GM21576 (cell line): ENCODE data around the gene WDR7.

Source experiments
- ATAC-seq: cut with Tn5 transposase; IDR thresholded peaks from one replicate; pipeline ENCODE4 v1.9.1; 2021; ENCODE audit warnings: mild to moderate bottlenecking, moderate library complexity; ENCODE audit not compliant: unreplicated experiment

Gene WDR7

DNA sequence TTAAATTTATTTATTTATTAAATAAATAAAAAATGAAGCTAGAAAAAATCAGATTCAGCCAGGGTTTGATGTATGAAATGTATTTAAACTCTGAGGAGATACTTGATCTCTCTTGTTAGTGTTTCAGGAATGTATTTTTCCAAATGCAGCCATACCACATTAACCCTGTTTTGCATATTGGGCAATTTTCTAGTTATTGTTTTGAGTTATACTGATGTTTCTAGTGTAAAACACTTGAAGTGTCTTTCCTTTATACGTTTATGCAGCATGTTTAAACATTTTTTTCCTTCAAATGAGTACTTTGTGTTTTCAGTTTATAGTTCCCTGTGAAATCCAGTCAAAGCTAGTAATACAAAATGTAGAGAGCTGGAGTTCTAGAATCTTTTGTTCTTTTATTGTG is 69.9 kb downstream of the WDR7 start:
- no peak for ATAC-seq

DNA sequence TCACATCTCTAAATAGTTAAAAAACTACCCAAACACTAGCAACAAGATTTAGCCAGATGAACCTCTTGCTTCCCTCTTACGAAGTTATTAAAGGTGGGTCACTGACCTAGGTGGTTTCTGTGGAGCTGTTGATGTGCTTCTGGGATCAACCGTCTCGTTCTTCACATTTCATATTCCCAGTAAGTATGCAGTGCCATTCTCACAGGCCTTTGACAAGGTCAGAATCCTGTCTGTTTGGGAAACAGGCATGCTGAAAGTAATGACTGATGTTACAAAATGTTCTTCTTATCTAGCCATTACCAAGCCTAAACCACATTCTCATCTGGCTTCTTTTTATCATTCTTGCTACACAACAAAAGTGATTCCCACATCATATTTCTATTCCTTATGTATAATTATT is 70.3 kb downstream of the WDR7 start:
- ATAC-seq = no peak

DNA sequence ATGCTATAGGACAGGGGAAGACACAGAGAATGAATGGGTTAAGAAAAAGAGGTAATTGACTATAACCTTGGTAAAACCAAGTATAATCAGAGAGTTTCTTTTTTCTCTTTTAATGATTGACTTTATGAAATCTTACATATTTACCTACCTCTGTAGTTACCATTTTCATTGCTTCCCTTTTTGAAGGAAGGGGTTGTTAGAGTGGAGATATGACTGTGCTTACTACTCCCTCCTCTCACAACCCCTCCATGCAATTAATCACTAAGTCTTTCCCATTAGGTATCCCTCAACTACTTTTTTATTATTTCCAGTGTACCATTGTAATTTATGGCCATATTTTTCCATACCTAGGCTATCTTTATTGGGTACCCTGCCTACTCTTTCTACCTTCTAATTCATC is 71.4 kb downstream of the WDR7 start:
- ATAC-seq = no peak

GRCh38 chr18:56723068-56723467 is 71.9 kb downstream of the WDR7 start:
- ATAC-seq = no peak

DNA sequence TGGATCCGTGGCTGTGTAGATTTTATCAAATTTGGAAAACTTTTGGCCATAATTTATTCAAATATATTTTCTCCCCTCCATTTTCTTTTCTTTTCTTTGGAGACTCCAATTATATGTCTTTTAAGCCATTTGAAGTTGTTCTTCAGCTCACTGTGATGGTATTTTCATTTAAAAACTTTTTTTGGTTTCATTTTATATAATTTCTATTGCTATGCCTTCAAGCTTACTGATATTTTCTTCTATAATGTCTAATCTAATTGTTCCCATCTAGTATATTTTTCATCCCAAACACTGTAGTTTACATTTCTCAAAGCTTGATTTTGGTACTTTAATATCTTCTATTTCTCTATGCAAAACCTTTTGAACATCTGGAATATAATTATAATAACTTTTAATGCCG is 72.5 kb downstream of the WDR7 start:
- no peak for ATAC-seq

GRCh38 chr18:56726906-56727305 is 75.7 kb downstream of the WDR7 start:
- no peak for ATAC-seq

DNA sequence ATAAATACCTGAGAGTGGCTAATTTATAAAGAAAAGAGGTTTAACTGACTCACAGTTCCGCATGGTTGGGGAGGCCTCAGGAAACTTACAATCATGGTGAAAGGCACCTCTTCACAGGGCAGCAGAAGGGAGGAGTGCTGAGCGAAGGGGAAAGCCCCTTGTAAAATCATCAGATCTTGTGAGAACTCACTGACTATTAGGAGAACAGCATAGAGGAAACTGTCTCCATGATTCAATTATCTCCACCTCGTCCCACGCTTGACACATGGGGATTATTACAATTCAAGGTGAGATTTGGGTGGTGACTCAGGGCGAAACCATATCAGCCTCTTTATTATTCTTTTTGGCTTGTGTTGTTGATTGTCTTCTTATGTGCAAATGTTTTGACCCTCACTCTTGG is 76.2 kb downstream of the WDR7 start:
- no peak for ATAC-seq

- ATAC-seq = no peak
Measured at GRCh38 chr18:56728741-56729140, 77.6 kb downstream of the WDR7 start.

- ATAC-seq = no peak
Measured at GRCh38 chr18:56738184-56738583, 87.0 kb downstream of the WDR7 start.

DNA sequence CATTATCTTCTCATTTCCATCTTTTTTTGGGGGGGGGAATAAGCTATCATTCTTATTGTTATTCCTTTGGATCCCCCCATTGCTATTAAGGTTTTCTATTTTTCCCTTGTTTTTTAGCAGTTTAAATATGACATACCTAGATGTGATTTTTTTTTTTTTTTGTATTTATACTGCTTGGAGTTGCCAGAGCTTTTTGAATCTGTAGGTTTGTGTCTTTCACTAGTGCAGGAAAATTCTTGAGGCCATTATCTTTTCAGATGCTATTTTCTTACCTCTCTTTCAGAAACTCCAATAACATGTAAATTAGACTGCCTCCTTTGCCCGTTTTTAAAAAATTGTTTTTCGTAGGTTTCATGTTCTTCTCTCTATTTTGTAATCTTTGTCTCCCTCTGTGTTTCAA is 88.6 kb downstream of the WDR7 start:
- no peak for ATAC-seq

GRCh38 chr18:56740645-56741044 is 89.5 kb downstream of the WDR7 start:
- no peak for ATAC-seq

GRCh38 chr18:56741685-56742084 is 90.5 kb downstream of the WDR7 start:
- ATAC-seq = no peak

DNA sequence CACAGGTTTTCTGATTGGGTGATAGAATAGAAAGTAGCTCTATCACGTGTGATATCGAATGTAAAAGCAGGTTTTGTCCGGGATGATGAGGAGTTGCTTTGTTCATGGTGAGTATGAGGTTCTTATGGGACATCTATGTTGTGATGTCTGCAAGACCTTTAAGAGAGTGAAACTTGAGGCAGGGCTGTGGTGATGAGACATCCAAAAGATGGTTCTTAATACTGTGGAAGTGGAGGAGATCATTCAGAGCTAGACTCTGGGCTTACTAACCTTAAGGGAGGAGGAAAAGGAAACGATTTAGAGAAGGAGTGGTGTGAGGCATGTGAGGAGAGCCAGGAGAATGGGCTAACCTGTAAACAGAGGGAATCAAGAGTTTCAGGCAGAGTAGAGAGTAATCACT is 92.0 kb downstream of the WDR7 start:
- no peak for ATAC-seq

DNA sequence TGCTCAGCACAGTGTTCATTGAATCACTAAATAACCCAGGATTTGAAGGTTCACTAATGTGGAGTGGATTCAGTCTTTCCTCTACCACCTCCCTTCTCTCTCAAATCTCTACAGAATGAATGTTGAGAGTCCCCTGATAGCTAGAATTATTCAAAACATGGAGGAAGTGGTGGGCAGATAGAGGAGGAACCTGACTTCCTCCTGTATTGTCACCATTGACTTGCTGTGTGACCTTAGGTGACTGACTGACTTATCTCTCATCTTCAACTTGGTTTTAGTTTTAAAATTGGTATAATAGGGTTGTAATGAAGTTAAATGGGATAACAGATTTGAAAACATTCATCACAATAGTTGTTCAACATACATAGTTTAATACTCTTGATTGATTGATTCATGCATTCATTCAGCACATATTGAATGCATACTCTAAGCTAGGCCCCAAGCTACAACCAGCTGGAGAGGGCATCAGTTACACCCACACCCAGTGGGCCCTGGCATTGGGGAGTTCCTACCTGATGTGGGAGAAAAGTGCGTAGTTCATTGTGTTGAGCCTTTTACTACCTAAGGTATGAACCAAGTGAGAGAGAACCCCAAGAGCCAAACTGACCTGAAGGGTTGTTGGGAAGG is 96.0 kb downstream of the WDR7 start:
- no peak for ATAC-seq

DNA sequence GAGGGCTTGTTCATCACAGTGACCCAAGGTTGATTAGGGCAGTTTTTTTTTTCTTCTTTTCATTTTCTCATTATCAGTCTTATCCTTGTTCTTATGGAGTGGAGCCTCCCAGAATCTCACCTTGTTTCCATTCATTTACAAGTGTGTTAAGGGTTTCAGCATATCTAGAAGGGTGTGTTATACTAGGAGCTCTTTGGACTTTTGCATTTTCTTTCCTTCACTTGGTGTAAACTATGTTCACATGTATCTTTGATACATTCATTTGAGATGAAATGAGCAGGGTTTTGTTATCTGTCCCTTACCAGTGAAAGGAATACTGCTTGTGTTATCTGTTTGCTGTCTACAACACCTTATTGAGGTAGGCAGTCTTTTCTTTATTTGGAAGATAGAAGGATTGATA is 96.7 kb downstream of the WDR7 start:
- no peak for ATAC-seq

DNA sequence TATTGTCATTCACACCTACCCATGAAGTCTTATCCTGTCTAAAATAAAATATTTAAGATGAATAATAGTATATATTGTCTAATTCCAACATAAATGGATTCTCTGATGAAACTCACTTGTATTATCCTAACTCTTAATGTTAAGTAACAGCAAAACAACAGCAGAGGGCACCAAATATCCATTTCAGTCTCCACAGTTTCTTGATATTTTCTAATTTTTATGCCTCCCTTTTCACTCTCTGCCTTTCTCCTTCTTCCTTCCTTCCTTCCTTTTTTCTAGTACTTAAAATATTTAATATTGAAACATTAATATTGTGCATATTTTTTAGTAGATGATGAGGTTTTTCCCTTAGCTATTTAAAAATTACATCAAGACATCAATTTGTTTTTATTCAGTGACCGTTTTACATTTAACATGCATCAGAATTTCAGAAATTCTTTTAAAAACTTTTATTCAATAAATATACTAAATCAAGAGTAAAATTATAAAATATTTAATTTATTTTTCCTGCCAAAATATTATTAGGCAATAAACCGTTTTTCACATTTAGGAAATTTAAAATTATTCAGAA is 97.6 kb downstream of the WDR7 start:
- no peak for ATAC-seq

GRCh38 chr18:56756966-56757365 is 105.8 kb downstream of the WDR7 start:
- ATAC-seq = no peak

- no peak for ATAC-seq
Measured at GRCh38 chr18:56770097-56770496, 118.9 kb downstream of the WDR7 start.

- ATAC-seq = no peak
Measured at GRCh38 chr18:56770873-56771272, 119.7 kb downstream of the WDR7 start.

- no peak for ATAC-seq
Measured at GRCh38 chr18:56775701-56776100, 124.5 kb downstream of the WDR7 start.

DNA sequence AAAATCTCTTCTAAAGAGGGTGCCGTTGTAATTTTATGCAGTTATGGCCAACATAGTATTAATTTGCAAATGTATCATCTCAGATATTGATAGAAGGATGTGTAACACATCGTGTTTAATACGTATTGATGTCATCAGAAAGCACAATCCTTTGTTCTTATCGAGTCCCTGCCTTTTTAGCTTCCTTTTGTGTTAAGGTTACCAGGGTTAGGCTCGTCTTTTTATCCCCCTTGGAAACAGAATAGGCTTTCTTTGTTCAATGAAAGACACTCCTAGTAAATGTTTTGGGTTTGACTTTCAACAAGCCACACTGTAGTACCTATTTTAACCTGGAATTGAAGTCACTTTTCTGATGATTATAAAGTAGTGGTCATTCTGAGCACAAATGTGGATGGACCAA is 136.2 kb downstream of the WDR7 start:
- no peak for ATAC-seq

GRCh38 chr18:56789004-56789888 is 138.1 kb downstream of the WDR7 start:
- ATAC-seq = no peak
